NCI-H187 (cell line): ENCODE measurements around the gene FAM193A.
A peak's percentile ranks its signal among the peaks of the same experiment; 100 is the strongest.
"Not testable (repeated sequence)": the region's sequence is repeated elsewhere in the genome, so short reads cannot be mapped to it uniquely, and the experiment has no call there.

ENCODE experiments used
- DNase-seq, 2 experiments: peaks; one replicate each; lab custom pipeline; 2025; lab: John Stamatoyannopoulos, UW

Gene FAM193A

DNA sequence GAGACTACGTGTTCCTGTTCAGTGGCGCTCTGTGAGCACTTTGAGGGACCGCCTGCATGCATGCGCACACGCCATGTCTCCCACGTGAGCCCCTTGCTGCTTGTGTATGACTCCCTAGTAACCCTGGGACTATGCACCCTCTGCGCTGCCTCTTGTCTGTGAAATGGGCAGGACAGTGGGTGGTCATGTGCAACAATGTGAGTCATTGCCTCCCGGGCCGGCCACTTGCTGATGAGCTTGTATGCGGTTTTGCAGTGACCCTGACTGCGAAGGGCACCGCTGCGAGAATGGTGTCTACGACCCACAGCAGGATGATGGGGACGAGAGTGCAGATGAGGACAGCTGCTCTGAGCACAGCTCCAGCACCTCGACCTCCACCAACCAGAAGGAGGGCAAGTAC lies 158.2 kb downstream of the FAM193A start:
- no peak for DNase-seq

- no peak for DNase-seq
These were observed 159.1 kb downstream of the FAM193A start for GRCh38 chr4:2695346-2696060.

GRCh38 chr4:2696423-2696822 lies 160.0 kb downstream of the FAM193A start:
- DNase-seq: peak in 1 of 2 experiments; percentile 40

GRCh38 chr4:2697995-2698414 lies 161.6 kb downstream of the FAM193A start:
- no peak for DNase-seq

- no peak for DNase-seq
These were observed 162.1 kb downstream of the FAM193A start for GRCh38 chr4:2698504-2698903.

- no peak for DNase-seq
These were observed 162.6 kb downstream of the FAM193A start for GRCh38 chr4:2698951-2699505.

GRCh38 chr4:2699534-2699933 lies 163.1 kb downstream of the FAM193A start:
- no peak for DNase-seq

DNA sequence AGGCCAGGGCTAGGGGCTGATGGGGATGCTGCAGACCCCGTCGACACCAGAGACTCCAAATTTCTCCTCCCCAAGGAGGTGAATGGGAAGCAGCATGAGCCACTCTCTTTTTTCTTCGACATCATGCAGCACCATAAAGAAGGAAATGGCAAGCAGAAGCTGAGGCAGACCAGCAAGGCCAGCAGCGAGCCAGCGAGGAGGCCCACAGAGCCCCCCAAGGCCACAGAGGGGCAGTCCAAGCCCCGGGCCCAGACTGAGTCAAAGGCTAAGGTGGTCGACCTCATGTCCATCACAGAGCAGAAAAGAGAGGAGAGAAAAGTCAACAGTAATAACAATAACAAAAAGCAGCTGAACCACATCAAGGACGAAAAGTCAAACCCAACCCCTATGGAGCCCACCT lies 163.6 kb downstream of the FAM193A start:
- DNase-seq: no peak

DNA sequence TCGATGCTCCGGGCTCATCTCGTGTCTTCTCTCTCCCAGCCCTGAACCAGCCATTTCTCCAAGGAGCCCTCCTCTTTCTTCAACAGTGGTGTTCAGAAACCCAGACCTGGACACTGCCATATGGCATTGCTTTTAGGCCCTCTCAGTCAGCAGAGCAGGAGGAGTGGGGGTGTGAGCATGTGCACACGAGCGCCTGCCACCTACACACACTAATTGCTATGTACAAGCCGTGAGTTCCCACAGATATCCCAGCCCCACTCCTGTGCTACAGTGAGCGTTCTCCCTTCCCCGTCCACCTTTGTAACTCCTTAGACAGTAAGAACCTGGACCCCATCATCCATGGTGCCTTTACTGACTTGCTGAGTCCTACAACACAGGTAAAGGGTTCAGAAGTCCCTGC lies 165.9 kb downstream of the FAM193A start:
- DNase-seq: no peak

DNA sequence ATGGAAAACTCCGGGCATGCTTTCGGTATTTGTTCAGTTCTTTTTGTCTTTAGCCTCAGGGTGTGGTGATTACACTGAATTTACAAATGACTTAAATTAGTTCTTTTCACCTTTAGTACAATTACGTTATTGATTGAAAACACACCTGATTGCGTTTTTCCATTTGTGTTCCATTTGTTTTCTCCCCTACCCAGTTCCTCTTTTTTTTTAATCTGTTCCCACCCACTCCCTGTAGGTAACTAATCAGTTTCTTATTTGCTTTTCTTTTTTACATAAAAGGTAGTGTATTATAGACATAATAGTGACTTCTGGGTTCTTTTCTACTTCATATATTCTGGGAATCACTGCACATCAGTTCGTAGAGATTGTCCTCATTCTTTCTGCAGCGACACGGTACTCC lies 166.3 kb downstream of the FAM193A start:
- DNase-seq: no peak

DNA sequence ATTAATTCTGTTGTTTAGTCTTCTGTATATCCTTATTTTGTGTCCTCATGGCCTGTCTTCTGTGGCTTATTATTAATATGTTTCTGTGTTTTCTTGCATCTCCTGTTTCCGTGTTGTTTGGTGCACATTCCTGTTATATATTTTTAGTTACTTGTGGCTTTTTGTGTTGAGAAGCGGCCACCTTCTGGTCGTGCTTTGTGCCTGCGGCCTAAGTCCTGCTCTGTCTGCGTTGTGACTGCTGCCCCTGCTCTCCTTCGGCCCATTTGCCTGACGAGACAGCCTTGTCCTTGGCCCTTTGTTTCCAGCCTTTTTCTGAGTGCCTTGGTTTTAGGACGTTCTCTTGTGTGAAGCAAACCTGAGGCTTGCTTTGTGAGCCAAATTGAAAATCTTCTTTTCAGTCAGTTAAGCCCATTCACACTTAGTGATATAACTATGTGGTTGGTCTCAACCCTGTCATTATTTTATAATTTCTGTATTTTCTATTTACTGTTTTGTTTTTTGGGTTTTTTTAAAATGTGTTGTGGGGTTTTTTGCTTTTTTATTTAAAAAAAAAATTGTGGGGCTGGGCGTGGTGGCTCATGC lies 175.9 kb downstream of the FAM193A start:
- no peak for DNase-seq

DNA sequence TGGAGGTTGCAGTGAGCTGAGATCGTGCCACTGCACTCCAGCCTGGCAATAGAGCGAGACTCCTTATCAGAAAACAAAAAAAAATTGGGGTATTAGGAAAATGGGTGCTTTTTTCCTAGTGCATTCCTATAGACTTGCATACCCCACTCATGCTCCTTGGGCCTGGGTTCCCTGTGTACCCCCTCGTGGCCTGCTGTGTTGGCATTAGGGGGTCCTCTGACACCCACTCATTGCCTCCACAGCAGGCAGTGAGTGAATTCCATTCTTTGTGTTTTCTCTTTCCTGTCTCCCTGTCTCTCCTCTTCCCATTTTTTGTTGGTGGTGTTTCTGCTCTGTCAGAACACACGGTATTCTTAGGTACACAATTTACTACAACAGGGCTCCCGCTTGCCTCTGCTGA lies 176.9 kb downstream of the FAM193A start:
- no peak for DNase-seq

GRCh38 chr4:2714061-2714770 lies 177.8 kb downstream of the FAM193A start:
- peak; percentile 35 to 68 for DNase-seq

DNA sequence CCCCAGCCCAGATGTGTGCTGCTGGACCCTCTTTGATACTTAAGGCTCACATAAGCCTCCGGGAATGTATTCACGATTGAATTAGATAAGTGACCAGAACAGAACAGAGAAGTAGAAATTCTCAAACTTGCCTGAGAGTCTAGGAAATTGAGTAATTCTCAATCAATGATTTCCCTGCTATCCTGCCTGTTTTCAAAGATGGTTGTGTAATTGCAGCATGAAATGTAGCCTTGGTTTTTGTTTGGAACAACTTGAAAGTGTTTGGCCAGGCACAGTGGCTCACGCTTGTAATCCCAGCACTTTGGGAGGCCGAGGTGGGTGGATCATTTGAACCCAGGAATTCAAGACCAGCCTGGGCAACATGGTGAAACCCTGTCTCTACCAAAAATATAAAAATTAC lies 178.5 kb downstream of the FAM193A start:
- DNase-seq: no peak

DNA sequence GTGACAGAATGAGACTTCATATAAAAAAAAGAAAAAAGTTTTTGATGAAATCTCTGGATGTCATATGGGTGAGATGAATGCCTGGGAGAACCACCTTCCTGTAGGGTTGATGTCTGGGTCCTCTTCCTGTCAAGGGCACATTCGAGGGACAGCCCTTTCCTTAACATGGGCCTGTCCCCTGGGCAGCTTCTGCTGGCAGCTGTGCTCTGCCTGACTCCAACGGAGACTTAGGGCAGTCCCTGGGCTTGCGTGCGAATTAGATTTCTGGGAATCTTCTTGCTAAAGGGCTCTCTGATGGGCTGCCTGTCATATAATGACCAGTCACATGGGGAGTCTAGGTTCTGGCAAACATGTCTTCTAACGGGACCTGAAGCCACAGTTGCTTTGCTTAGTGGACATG lies 179.0 kb downstream of the FAM193A start:
- DNase-seq: no peak

- no peak for DNase-seq
These were observed 179.8 kb downstream of the FAM193A start for GRCh38 chr4:2716236-2716635.

GRCh38 chr4:2721586-2721985 lies 185.1 kb downstream of the FAM193A start:
- no peak for DNase-seq

DNA sequence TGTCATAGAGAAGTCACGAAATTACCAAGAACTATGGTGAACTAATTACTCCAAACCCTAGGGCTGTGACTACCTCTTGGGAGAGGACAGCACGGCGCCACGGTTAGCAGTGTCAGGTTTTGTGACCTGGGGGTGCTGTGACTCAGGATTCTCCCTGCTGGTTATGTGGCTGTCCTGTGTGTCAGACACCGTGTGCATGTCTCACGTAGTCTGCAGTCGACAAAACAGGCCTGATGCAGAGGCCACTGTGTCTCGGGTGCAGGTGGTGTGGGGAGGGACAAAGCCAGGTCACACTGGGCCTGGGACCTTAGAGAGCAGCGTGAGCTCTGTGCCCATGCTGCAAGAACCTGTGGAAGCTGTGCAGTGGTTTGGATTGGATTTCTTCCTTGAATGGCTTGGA lies 185.6 kb downstream of the FAM193A start:
- no peak for DNase-seq

DNA sequence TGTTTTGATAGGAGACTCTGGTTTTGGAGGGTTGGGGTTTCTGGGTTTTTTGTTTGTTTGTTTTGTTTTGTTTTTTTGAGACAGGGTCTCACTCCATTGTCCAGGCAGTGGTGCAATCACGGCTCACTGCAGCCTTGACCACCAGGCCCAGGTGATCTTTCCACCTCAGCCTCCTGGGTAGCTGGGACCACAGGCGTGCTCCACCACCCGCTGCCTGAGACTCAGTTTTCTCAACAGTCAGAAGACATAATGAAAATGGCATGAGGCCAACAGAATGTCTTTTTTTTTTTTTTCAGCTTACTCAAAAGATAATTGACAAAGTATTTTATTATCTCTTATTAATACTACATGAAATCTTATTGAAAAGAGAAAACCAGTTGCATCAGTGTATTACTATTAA lies 187.3 kb downstream of the FAM193A start:
- DNase-seq: no peak

DNA sequence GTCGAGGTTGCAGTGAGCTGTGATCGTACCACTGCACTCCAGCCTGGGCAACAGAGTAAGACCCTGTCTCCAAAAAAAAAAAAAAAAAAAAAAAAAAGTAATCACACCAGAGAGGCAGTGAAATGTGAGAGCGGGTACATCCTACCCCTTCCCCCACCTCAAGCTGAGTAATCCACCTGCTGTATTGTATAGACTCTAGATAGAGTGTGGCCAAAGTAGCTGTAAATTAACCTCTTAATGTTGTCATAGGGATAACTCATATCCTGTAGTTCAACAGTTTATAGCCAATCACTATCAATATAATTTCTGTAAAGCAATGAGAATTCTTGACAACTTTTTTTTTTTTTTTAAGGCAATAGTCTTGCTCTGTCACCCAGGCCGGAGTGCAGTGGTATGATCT lies 188.9 kb downstream of the FAM193A start:
- DNase-seq: no peak

GRCh38 chr4:2726881-2727280 lies 190.4 kb downstream of the FAM193A start:
- DNase-seq: not testable (repeated sequence)

DNA sequence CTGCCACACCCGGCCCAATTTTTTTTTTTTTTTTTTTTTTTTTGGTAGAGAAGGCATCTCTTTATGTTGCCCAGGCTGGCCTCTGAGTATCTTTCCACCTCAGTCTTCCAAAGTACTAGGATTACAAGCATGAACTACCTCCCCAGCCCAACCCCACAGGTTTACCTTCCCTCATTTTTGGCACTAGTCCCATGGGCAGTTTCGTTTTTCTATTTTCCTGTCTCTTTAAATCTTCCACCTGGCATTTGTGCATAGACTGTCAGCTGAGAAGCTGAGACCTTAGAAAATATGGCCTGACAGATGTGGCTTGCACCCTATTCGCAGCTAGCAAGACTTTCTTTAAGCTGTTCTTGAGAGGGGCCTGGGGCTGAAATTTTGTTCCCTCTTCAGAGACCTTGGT lies 191.8 kb downstream of the FAM193A start:
- DNase-seq: no peak
